ENCODE measurements around the gene FBXL17. TPM values are rescaled to one million over a fixed set of nuclear protein-coding genes. Genes with fewer than 3 reads are reported as not detected.
"Not testable (repeated sequence)": the region's sequence is repeated elsewhere in the genome, so short reads cannot be mapped to it uniquely, and the experiment has no call there.

Gene FBXL17
- total RNA-seq, 2 donors from 2014 or later = 5.9 to 9.1 TPM

- Mint-ChIP-seq H3K4me3 (no peak overlapping the region), H3K9me3 (no peaks in the 10 kb centered on the region), H3K27ac (no peak overlapping the region), H3K27me3 (no peaks in the 10 kb centered on the region), H3K4me1 (no peaks in the 10 kb centered on the region), H3K36me3 (ENCODE audit: low read depth) (no peaks in the 10 kb centered on the region)
- no peak for ATAC-seq (replicated peaks)
Observed at GRCh38 chr5:108311682-108312081, 70.2 kb downstream of the FBXL17 start.

GRCh38 chr5:108303611-108304010 is 78.3 kb downstream of the FBXL17 start:
- Mint-ChIP-seq H3K9me3 (no peaks in the 10 kb centered on the region), H3K27ac (no peak overlapping the region), H3K4me1 (no peaks in the 10 kb centered on the region), H3K36me3 (ENCODE audit: low read depth) (no peaks in the 10 kb centered on the region), H3K27me3 (no peaks in the 10 kb centered on the region), H3K4me3 (no peak overlapping the region)
- no peak for ATAC-seq (replicated peaks)

DNA sequence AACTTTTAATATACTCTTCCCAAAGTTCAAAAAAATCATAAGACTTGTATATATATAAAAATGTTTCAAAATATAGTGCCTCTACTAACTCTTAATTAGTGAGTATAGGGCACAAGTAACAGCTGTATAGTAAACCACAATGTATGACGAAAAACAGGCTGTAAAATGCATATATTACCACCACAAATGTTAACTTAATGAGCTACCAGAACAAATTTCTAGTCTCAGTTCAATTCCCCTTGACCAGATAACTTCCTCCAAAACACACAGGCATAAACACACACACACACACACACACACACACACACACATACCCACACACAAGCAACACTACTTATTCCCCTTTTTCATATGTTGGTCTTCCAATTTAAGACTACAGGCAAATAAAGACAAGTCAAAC is 78.8 kb downstream of the FBXL17 start:
- Mint-ChIP-seq H3K9me3 (no peaks in the 10 kb centered on the region), H3K27me3 (no peaks in the 10 kb centered on the region), H3K4me1 (no peaks in the 10 kb centered on the region), H3K27ac (no peak overlapping the region), H3K36me3 (ENCODE audit: low read depth) (no peaks in the 10 kb centered on the region), H3K4me3 (no peak overlapping the region)
- ATAC-seq (replicated peaks) = no peak

DNA sequence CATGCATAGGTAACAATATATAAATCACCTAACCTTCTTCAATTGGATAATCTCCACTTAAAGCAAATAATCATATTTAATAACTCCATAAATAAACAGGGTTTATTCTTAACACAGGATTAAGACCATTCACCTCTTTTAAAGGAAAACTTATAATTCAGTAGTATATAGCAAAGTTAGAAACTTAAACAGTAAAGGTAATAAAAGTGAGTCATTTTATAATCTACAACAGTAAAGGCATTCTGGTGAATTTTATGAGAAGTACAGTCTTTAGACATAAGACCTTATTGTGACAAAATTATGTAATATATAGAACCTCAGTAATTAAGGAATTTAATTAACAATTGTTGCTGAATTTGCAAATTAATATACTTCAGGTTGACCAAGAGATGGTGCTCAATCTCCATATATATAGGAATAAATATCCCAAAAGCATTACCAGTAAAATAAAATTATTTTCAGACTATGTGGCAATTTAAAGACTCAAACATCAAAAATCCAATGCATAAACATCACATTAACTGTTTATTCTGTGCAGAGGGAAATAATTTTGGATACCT is 84.8 kb downstream of the FBXL17 start:
- H3K36me3 Mint-ChIP-seq (ENCODE audit: low read depth) = no peaks in the 10 kb centered on the region
- H3K4me3 Mint-ChIP-seq = no peak overlapping the region
- ATAC-seq (replicated peaks) = no peak
- no peaks in the 10 kb centered on the region for H3K27me3 Mint-ChIP-seq
- peaks cover 6% of the 10 kb centered on the region for H3K4me1 Mint-ChIP-seq
- no peak overlapping the region for H3K27ac Mint-ChIP-seq
- H3K9me3 Mint-ChIP-seq = no peaks in the 10 kb centered on the region

DNA sequence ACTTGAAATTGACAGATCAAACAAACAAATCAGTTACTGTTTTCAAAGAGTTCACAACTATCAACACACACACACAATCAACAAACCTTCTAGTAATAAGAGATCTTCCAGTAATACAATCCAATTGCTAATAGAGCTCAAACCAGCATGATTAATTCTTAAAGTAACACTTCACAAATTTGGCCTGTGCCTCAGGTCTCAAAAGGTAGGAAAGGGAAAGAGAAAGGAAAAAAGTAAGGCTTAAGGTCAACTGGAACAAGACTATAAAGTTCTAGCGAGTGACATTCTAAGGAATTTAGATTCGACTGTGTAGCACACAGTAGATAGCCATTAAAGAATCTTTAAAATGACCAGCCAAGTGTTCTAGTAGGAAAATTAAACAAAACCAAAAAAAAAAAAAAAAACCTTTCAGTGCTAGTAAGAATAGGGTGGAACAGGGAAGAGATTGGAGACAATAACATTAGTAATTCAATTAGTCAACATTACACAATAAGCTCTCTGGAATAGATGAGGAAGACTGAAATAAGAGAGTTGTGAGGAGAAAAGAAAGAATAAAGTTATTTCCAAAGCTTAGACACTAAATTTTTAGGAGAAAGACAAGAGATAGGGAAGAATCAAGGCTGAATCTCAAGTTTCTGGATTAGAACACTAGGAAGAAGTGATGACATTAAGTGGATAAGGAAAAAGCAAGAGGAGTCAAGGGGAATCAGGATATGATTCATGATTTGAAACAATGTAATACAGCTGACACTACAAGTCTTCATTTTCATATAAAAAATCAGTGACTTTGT is 86.1 kb downstream of the FBXL17 start:
- Mint-ChIP-seq H3K27ac (no peak overlapping the region), H3K9me3 (no peaks in the 10 kb centered on the region), H3K4me3 (no peak overlapping the region), H3K27me3 (no peaks in the 10 kb centered on the region), H3K4me1 (peaks cover 6% of the 10 kb centered on the region), H3K36me3 (ENCODE audit: low read depth) (peaks cover 6% of the 10 kb centered on the region)
- no peak for ATAC-seq (replicated peaks)

DNA sequence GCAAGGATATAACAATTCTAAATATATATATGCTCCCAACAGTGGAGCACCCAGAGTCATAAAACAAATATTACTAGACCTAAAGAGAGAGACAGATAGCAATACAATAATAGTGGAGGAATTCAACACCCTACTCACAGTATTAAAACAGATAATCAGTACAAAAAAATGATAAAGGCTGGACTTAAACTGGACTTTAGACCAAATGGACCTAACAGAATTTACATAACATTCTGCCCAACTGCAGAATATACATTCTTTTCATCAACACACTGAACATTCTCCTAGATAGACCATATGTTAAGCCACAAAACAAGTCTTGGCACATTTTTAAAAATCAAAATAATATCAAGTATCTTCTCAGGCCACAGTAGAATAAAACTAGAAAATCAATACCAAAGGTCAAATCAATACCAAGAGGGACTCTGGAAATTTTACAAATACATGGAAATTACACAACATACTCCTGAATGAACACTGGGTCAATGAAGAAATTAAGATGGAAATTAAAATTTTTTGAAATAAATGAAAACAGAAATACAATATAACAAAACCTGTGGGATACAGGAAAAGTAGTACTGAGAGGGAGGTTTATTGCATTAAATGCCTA is 100.8 kb downstream of the FBXL17 start:
- H3K27me3 Mint-ChIP-seq = no peaks in the 10 kb centered on the region
- no peak overlapping the region for H3K27ac Mint-ChIP-seq
- no peak for ATAC-seq (replicated peaks)
- H3K36me3 Mint-ChIP-seq (ENCODE audit: low read depth) = peaks cover 31% of the 10 kb centered on the region
- no peak overlapping the region for H3K4me3 Mint-ChIP-seq
- peaks cover 11% of the 10 kb centered on the region for H3K9me3 Mint-ChIP-seq
- peaks cover 12% of the 10 kb centered on the region for H3K4me1 Mint-ChIP-seq

GRCh38 chr5:108280248-108280647 is 101.7 kb downstream of the FBXL17 start:
- Mint-ChIP-seq H3K36me3 (ENCODE audit: low read depth) (peaks cover 25% of the 10 kb centered on the region), H3K4me1 (peaks cover 12% of the 10 kb centered on the region), H3K9me3 (peaks cover 11% of the 10 kb centered on the region), H3K27me3 (no peaks in the 10 kb centered on the region), H3K4me3 (no peak overlapping the region), H3K27ac (no peak overlapping the region)
- no peak for ATAC-seq (replicated peaks)

DNA sequence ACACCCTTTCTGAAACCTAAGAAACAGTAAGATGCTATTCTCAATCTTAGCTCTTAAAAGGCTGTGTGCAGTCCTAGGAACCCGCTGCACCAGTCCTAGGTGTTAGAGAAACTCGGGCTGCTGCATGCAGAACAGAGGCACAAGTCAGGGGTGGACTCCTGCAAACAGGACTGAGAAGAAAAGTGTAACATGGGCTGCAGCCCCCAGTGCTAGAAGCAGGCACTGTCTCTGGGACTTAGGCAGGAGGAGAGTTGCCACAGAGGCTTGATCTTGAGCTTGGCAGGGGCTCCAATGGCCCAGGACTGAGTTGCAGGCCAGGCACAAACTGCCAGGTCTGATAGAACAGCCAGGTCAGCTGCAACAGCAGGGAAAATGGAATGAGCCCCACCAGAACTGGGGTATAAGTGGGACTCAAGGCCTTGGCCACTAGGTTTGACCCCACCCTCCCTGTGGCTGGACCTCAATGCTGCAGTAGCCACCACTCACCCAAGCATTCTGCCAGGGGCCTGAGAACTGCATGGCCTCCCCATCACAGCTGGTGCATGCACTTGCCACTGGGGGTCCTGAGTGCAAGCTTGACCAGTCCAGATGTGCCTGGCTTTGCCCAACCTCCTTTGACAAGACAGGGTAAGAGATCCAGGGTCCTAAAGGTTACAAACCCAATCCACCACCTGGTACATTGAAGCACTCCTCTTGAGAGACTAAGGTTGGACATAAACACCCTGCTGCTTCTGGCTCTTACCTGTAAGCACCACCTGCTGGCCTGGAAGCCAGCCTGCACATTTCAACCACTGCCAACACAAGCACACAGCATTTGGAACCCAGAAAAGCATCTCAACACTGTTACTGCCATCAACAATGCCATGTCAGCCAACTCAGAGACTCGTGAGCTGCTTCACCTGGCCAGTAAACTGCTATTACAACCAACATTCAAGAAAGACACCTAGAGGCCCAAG is 103.3 kb downstream of the FBXL17 start:
- Mint-ChIP-seq H3K27ac (no peak overlapping the region), H3K36me3 (ENCODE audit: low read depth) (peaks cover 11% of the 10 kb centered on the region), H3K9me3 (peaks cover 6% of the 10 kb centered on the region), H3K4me3 (no peak overlapping the region), H3K27me3 (no peaks in the 10 kb centered on the region), H3K4me1 (peaks cover 12% of the 10 kb centered on the region)
- ATAC-seq (replicated peaks) = no peak

GRCh38 chr5:108276187-108277050 is 105.5 kb downstream of the FBXL17 start:
- peaks cover 12% of the 10 kb centered on the region for H3K4me1 Mint-ChIP-seq
- peaks cover 1% of the 10 kb centered on the region for H3K9me3 Mint-ChIP-seq
- no peak overlapping the region for H3K4me3 Mint-ChIP-seq

DNA sequence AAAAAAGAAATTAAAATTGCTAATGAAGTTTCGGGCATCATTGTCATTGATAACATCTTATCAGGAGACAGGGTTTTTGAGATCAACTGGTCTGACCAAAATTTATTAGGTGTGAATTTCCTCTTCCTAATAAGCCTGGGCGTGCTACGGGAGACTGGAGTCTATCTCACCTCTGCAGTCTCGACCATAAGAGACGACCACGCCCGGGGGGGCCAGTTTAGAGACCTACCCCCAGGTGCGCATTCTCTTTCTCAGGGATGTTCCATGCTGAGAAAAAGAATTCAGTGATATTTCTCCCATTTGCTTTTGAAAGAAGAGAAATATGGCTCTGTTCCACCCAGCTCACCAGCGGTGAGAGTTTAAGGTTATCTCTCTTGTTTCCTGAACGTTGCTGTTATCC is 107.8 kb downstream of the FBXL17 start:
- not testable (repeated sequence) for H3K4me1 Mint-ChIP-seq; ATAC-seq (replicated peaks); H3K36me3 Mint-ChIP-seq (ENCODE audit: low read depth); H3K27ac Mint-ChIP-seq; H3K4me3 Mint-ChIP-seq; H3K27me3 Mint-ChIP-seq; H3K9me3 Mint-ChIP-seq

More at GRCh38 chr5:108276187-108277050, 105.5 kb downstream of the FBXL17 start:
- no peaks in the 10 kb centered on the region for H3K27me3 Mint-ChIP-seq
- peaks cover 8% of the 10 kb centered on the region for H3K36me3 Mint-ChIP-seq (ENCODE audit: low read depth)
- no peak overlapping the region for H3K27ac Mint-ChIP-seq
- no peak for ATAC-seq (replicated peaks)

DNA sequence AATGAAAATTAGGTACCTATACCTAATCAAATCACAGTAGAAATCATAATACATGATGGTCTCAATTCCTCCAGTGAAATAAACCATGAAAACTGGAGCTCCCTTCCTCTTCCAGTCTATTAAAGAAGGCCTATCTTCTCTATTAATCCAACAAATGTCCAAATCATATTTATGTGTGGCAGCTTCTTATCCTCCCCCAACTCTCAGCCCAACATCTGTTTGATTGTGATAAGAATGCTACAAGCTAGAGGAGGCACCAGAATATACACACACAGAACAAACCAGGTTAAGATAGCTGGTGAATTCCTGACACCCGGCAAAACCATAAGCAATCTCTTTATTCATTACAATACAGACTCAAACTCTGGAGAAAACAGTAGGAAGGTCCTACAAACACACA is 110.8 kb downstream of the FBXL17 start:
- no peak overlapping the region for H3K27ac Mint-ChIP-seq
- no peaks in the 10 kb centered on the region for H3K27me3 Mint-ChIP-seq
- no peak for ATAC-seq (replicated peaks)
- H3K4me1 Mint-ChIP-seq = peaks cover 3% of the 10 kb centered on the region
- H3K4me3 Mint-ChIP-seq = no peak overlapping the region
- no peaks in the 10 kb centered on the region for H3K9me3 Mint-ChIP-seq
- H3K36me3 Mint-ChIP-seq (ENCODE audit: low read depth) = no peaks in the 10 kb centered on the region

DNA sequence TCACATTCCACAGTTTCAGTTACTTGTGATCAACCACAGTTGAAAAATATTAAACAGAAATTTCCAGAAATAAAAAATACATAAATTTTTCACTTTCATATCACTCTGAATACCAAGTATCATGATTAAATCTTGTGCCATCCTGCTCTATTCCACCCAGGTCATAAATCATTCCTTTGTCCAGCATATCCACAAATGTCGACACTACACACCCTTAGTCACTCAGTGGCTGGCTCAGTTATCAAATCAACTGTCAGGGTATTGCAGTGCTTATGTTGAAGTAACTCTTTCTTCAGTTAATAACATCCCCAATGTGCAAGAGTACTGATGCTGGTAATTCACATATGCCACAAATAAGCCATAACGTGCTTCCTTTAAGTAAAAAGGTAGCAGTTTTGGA is 115.7 kb downstream of the FBXL17 start:
- Mint-ChIP-seq H3K36me3 (ENCODE audit: low read depth) (no peaks in the 10 kb centered on the region), H3K27ac (no peak overlapping the region), H3K4me1 (peaks cover 3% of the 10 kb centered on the region), H3K9me3 (no peaks in the 10 kb centered on the region), H3K4me3 (no peak overlapping the region), H3K27me3 (no peaks in the 10 kb centered on the region)
- no peak for ATAC-seq (replicated peaks)

- Mint-ChIP-seq H3K27me3 (no peaks in the 10 kb centered on the region), H3K4me3 (no peak overlapping the region), H3K9me3 (no peaks in the 10 kb centered on the region), H3K4me1 (peaks cover 8% of the 10 kb centered on the region), H3K27ac (no peak overlapping the region), H3K36me3 (ENCODE audit: low read depth) (no peaks in the 10 kb centered on the region)
- no peak for ATAC-seq (replicated peaks)
Observed at GRCh38 chr5:108264533-108264932, 117.4 kb downstream of the FBXL17 start.

- Mint-ChIP-seq H3K27me3 (no peaks in the 10 kb centered on the region), H3K4me1 (peaks cover 8% of the 10 kb centered on the region), H3K27ac (no peak overlapping the region), H3K4me3 (no peak overlapping the region), H3K36me3 (ENCODE audit: low read depth) (no peaks in the 10 kb centered on the region), H3K9me3 (no peaks in the 10 kb centered on the region)
- no peak for ATAC-seq (replicated peaks)
Observed at GRCh38 chr5:108263338-108263737, 118.6 kb downstream of the FBXL17 start.

Measured in activated T-helper 17 cell treated with anti-CD3 and anti-CD28 coated beads, Interleukin-2, amount 50 U/mL, for 72 hours (primary cell).